PC-3 (cell line): ENCODE data around the gene SLC35F1.

ENCODE experiments used
- EZH2 ChIP-seq: fragments of 300-600 bp; sonication (generic); IDR thresholded peaks from one replicate; pipeline ENCODE4 v1.6.1; 2017; ENCODE audit warnings: antibody characterized with exemption, mild to moderate bottlenecking, low read length; ENCODE audit not compliant: unreplicated experiment
- EZH2phosphoT487 ChIP-seq: fragments of 300-600 bp; sonication (generic); IDR thresholded peaks from 2 replicates; pipeline ENCODE4 v1.6.1; 2018; ENCODE audit warnings: mild to moderate bottlenecking, antibody characterized with exemption, low read length, borderline replicate concordance
- TF ChIP-seq, protein P1 (sequence below): fragments of 300-600 bp; sonication (generic); conservative IDR thresholded peaks from 2 replicates; pipeline ENCODE4 v1.5.1; 2017; ENCODE audit warnings: antibody characterized with exemption, low read depth, mild to moderate bottlenecking, low read length

DNA sequence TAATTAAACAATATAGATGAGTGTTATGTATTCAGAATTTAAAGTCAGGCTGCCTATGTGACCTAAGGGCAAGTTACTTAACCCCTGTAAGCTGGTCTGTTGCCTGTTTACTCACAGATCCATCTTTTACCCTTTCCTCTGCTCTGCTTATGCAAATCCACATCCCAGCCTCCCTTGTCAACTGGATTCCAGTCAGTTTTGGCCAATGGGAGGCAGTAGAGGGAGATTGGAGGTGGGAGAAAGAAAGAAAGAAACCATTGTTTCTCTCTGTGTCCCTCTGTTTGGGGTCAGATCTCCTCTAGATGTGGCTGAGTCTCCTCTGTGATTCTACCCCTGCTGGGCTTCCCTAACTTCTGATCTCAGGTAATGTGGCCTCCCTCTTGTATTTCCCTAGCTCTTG is 374.2 kb downstream of the SLC35F1 start:
- TF ChIP-seq, protein P1, sequence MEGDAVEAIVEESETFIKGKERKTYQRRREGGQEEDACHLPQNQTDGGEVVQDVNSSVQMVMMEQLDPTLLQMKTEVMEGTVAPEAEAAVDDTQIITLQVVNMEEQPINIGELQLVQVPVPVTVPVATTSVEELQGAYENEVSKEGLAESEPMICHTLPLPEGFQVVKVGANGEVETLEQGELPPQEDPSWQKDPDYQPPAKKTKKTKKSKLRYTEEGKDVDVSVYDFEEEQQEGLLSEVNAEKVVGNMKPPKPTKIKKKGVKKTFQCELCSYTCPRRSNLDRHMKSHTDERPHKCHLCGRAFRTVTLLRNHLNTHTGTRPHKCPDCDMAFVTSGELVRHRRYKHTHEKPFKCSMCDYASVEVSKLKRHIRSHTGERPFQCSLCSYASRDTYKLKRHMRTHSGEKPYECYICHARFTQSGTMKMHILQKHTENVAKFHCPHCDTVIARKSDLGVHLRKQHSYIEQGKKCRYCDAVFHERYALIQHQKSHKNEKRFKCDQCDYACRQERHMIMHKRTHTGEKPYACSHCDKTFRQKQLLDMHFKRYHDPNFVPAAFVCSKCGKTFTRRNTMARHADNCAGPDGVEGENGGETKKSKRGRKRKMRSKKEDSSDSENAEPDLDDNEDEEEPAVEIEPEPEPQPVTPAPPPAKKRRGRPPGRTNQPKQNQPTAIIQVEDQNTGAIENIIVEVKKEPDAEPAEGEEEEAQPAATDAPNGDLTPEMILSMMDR, result 0 out of 2 replicates have a peak, but pooled peaks have one; percentile 17
- TF ChIP-seq EZH2 (no peak), EZH2phosphoT487 (no peak)
